ENCODE results near the gene DACH2. TPM values are rescaled to one million over a fixed set of nuclear protein-coding genes. Genes with fewer than 3 reads are reported as not detected.

The DACH2 gene
- total RNA-seq, 3 donors from 2014 or later: 0.09 to 0.10 TPM; not detected in 1

GRCh38 chrX:86579777-86580176, 431.5 kb downstream of the DACH2 start:
- Histone ChIP-seq H3K36me3 (ENCODE audit: low read depth) (no peaks in the 10 kb centered on the region), H3K4me3 (no peak overlapping the region), H3K9me3 (no peaks in the 10 kb centered on the region), H3K4me1 (ENCODE audit: low read depth) (no peaks in the 10 kb centered on the region)
- TF ChIP-seq CTCF (IDR thresholded peaks at IDR 0.05): no peak
- no peak for ATAC-seq
- intact Hi-C loops (cut with DNase I, micrococcal nuclease): no loop called here
- no peak for DNase-seq

GRCh38 chrX:86604607-86605006, 456.4 kb downstream of the DACH2 start:
- H3K4me1 ChIP-seq (ENCODE audit: low read depth): no peaks in the 10 kb centered on the region
- TF ChIP-seq CTCF (IDR thresholded peaks at IDR 0.05): no peak

GRCh38 chrX:86696951-86697350, 548.7 kb downstream of the DACH2 start:
- intact Hi-C loops (cut with DNase I, micrococcal nuclease): no loop called here
- no peak for DNase-seq
- no peak for ATAC-seq
- Histone ChIP-seq H3K4me1 (ENCODE audit: low read depth) (no peaks in the 10 kb centered on the region), H3K4me3 (no peak overlapping the region), H3K9me3 (no peaks in the 10 kb centered on the region), H3K36me3 (ENCODE audit: low read depth) (no peaks in the 10 kb centered on the region)
- no peak for TF ChIP-seq CTCF (IDR thresholded peaks at IDR 0.05)

More at GRCh38 chrX:86604607-86605006, 456.4 kb downstream of the DACH2 start:
- intact Hi-C loops (cut with DNase I, micrococcal nuclease): no loop called here
- ATAC-seq (no peak), DNase-seq (no peak)
- H3K9me3 ChIP-seq: no peaks in the 10 kb centered on the region
- H3K4me3 ChIP-seq: no peak overlapping the region
- no peaks in the 10 kb centered on the region for H3K36me3 ChIP-seq (ENCODE audit: low read depth)

GRCh38 chrX:86711531-86712180, 563.4 kb downstream of the DACH2 start:
- ATAC-seq: no peak
- Histone ChIP-seq H3K9me3 (peaks cover 3% of the 10 kb centered on the region), H3K4me3 (no peak overlapping the region), H3K36me3 (ENCODE audit: low read depth) (no peaks in the 10 kb centered on the region), H3K4me1 (ENCODE audit: low read depth) (no peaks in the 10 kb centered on the region)
- no peak for DNase-seq
- TF ChIP-seq CTCF (IDR thresholded peaks at IDR 0.05): no peak
- intact Hi-C loops (cut with DNase I, micrococcal nuclease): no loop called here

GRCh38 chrX:86714441-86714840, 566.2 kb downstream of the DACH2 start:
- Histone ChIP-seq H3K4me3 (no peak overlapping the region), H3K9me3 (peaks cover 5% of the 10 kb centered on the region), H3K36me3 (ENCODE audit: low read depth) (no peaks in the 10 kb centered on the region), H3K4me1 (ENCODE audit: low read depth) (no peaks in the 10 kb centered on the region)
- DNase-seq (no peak), ATAC-seq (no peak)
- TF ChIP-seq CTCF (IDR thresholded peaks at IDR 0.05): no peak
- intact Hi-C loops (cut with DNase I, micrococcal nuclease): no loop called here

GRCh38 chrX:86724277-86724676, 576.0 kb downstream of the DACH2 start:
- no peaks in the 10 kb centered on the region for H3K36me3 ChIP-seq (ENCODE audit: low read depth)
- DNase-seq: no peak
- H3K9me3 ChIP-seq: peaks cover 9% of the 10 kb centered on the region
- H3K4me1 ChIP-seq (ENCODE audit: low read depth): no peaks in the 10 kb centered on the region
- intact Hi-C loops (cut with DNase I, micrococcal nuclease): no loop called here
- no peak for ATAC-seq
- H3K4me3 ChIP-seq: no peak overlapping the region
- TF ChIP-seq CTCF (IDR thresholded peaks at IDR 0.05): no peak

Measured in mucosa of descending colon (tissue), 3 donors.